Nephron (organoid): ENCODE results near the gene LMNB1.
"Not testable (repeated sequence)": the region's sequence is repeated elsewhere in the genome, so short reads cannot be mapped to it uniquely, and the experiment has no call there.

Experiments
- H3K27ac Mint-ChIP-seq, 3 experiments: 2 replicates each; pipeline ENCODE4 v1.8.0; 2020; ENCODE audit warnings: mixed read lengths in 3 of 3, mild to moderate bottlenecking in 2 of 3, moderate library complexity in 1 of 3
- H3K27me3 Mint-ChIP-seq: 2 replicates; pipeline ENCODE4 v1.8.0; 2021; ENCODE audit warnings: low read depth, mild to moderate bottlenecking, moderate library complexity, mixed read lengths
- H3K36me3 Mint-ChIP-seq: 2 replicates; pipeline ENCODE4 v1.8.0; 2020; ENCODE audit warnings: low read depth, mixed read lengths
- H3K4me1 Mint-ChIP-seq: 2 replicates; pipeline ENCODE4 v1.8.0; 2020; ENCODE audit warnings: mixed read lengths
- H3K4me3 Mint-ChIP-seq, 3 experiments: 2 replicates each; pipeline ENCODE4 v1.8.0; 2020; ENCODE audit warnings: mild to moderate bottlenecking in 3 of 3, mixed read lengths in 3 of 3, moderate library complexity in 2 of 3
- H3K9me3 Mint-ChIP-seq: 2 replicates; pipeline ENCODE4 v1.8.0; 2020; ENCODE audit warnings: mixed read lengths
- CTCF ChIP-seq, 3 experiments: fragments of 200-600 bp; sonication (generic); IDR thresholded peaks; one replicate each; pipeline ENCODE4 v1.5.0; 2021; ENCODE audit warnings: antibody characterized with exemption in 3 of 3; ENCODE audit not compliant: unreplicated experiment in 3 of 3

Gene LMNB1

GRCh38 chr5:126830061-126830460 is 53.1 kb downstream of the LMNB1 start:
- no peak overlapping the region for H3K27ac Mint-ChIP-seq
- H3K9me3 Mint-ChIP-seq, result no peaks in the 10 kb centered on the region
- H3K36me3 Mint-ChIP-seq, result peaks cover 70% of the 10 kb centered on the region
- H3K4me1 Mint-ChIP-seq, result peaks cover 4% of the 10 kb centered on the region
- no peak overlapping the region for H3K4me3 Mint-ChIP-seq
- no peaks in the 10 kb centered on the region for H3K27me3 Mint-ChIP-seq
- no peak for TF ChIP-seq CTCF (IDR thresholded peaks at IDR 0.05; ENCODE audit: unreplicated experiment in 3 of 3)

GRCh38 chr5:126831156-126831555 is 54.2 kb downstream of the LMNB1 start:
- Mint-ChIP-seq H3K4me3 (no peak overlapping the region), H3K9me3 (no peaks in the 10 kb centered on the region), H3K4me1 (peaks cover 4% of the 10 kb centered on the region), H3K27ac (peak overlapping the region in 1 of 3 experiments; percentile 72), H3K36me3 (peaks cover 69% of the 10 kb centered on the region), H3K27me3 (no peaks in the 10 kb centered on the region)
- no peak for TF ChIP-seq CTCF (IDR thresholded peaks at IDR 0.05; ENCODE audit: unreplicated experiment in 3 of 3)

DNA sequence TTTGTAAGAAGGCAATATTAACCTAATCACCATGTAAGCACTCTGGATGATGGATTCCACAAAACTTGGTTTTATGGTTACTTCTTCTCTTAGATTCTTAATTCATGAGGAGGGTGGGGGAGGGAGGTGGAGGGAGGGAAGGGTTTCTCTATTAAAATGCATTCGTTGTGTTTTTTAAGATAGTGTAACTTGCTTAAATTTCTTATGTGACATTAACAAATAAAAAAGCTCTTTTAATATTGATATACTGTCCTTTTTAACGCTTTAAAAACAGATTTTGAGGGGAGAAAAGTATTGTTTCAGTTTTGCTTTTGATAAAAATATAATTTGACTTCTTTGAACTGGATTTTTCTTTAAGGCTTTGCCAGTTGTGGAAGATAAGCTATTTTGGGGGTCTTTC is 59.8 kb downstream of the LMNB1 start:
- Mint-ChIP-seq H3K4me3 (no peak overlapping the region), H3K36me3 (peaks cover 55% of the 10 kb centered on the region), H3K27me3 (no peaks in the 10 kb centered on the region), H3K9me3 (no peaks in the 10 kb centered on the region), H3K27ac (no peak overlapping the region), H3K4me1 (peaks cover 7% of the 10 kb centered on the region)
- no peak for TF ChIP-seq CTCF (IDR thresholded peaks at IDR 0.05; ENCODE audit: unreplicated experiment in 3 of 3)

GRCh38 chr5:126837242-126837641 is 60.3 kb downstream of the LMNB1 start:
- Mint-ChIP-seq H3K36me3 (peaks cover 55% of the 10 kb centered on the region), H3K4me3 (no peak overlapping the region), H3K27ac (peak overlapping the region in 2 of 3 experiments; percentile 25 to 68), H3K27me3 (no peaks in the 10 kb centered on the region), H3K9me3 (no peaks in the 10 kb centered on the region), H3K4me1 (peaks cover 7% of the 10 kb centered on the region)
- no peak for TF ChIP-seq CTCF (IDR thresholded peaks at IDR 0.05; ENCODE audit: unreplicated experiment in 3 of 3)

DNA sequence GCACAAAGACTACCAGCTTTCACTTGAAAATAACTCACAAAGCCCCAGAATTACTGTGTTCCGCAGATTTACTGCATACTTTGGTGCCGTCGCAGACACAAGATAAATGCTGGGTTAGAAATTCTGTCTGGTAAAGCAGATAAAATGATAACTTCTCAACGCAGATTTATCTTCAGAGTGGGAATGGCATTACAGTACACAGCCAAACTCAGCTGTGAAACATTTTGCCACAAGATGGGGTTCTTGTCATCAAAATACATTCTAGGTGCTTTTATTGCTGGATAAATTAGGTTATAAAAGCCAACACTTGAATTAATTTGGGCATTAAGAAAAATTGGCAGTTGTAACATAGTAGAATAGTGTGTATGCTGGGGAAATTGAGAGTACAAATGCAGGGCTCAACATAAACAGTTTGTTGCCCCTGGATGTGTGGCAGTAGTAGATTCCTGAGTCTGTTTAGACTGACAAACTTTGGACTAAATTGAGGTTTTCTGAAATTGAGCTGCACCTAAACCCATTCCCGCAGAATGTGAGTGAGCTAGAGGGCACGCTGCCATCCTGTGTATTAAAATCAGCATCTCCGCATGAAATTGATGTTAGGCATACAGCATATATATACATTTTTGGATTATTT is 61.1 kb downstream of the LMNB1 start:
- Mint-ChIP-seq H3K27me3 (no peaks in the 10 kb centered on the region), H3K27ac (peak overlapping the region; percentile 19 to 68 (median 25)), H3K4me1 (peaks cover 7% of the 10 kb centered on the region), H3K36me3 (peaks cover 55% of the 10 kb centered on the region), H3K9me3 (no peaks in the 10 kb centered on the region), H3K4me3 (no peak overlapping the region)
- TF ChIP-seq CTCF (IDR thresholded peaks at IDR 0.05; ENCODE audit: unreplicated experiment in 3 of 3), result peak; percentile 46 to 57 (median 49)

GRCh38 chr5:126839407-126839806 is 62.5 kb downstream of the LMNB1 start:
- H3K27ac Mint-ChIP-seq, H3K9me3 Mint-ChIP-seq, H3K27me3 Mint-ChIP-seq, H3K4me3 Mint-ChIP-seq, H3K4me1 Mint-ChIP-seq: not testable (repeated sequence)
- peaks cover 42% of the 10 kb centered on the region for H3K36me3 Mint-ChIP-seq

DNA sequence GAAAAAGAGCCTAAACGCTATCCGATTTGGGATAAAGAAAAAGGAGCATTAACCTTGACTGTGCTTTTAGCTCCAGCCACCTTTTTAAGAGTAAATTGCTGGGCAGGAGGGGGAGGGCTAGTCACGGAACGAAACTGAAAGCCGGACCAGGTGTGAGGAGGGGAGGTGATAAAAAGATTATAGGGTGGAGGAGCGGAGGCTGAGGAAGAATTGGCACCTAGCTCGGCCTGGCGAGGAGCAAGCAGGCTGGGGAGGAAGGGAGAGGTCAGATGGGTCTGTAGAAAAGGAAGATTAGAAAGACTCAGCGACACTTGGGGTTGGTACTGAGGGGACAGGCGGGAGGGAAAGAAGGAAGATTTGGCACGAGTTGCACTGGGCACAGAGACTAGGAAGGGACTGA is 66.4 kb downstream of the LMNB1 start:
- H3K9me3 Mint-ChIP-seq, H3K27ac Mint-ChIP-seq, H3K27me3 Mint-ChIP-seq, H3K4me3 Mint-ChIP-seq: not testable (repeated sequence)
- H3K36me3 Mint-ChIP-seq, result peaks cover 13% of the 10 kb centered on the region
- peaks cover 27% of the 10 kb centered on the region for H3K4me1 Mint-ChIP-seq

- H3K9me3 Mint-ChIP-seq, H3K4me3 Mint-ChIP-seq, H3K27me3 Mint-ChIP-seq, H3K36me3 Mint-ChIP-seq: not testable (repeated sequence)
- peaks cover 39% of the 10 kb centered on the region for H3K4me1 Mint-ChIP-seq
- H3K27ac Mint-ChIP-seq, result peak overlapping the region; percentile 16 to 87 (median 83)
Measured at GRCh38 chr5:126845470-126846070, 68.6 kb downstream of the LMNB1 start.
